Naive thymus-derived CD8-positive, alpha-beta T cell (primary cell): ENCODE results near the gene JMJD1C. TPM values are rescaled to one million over a fixed set of nuclear protein-coding genes. Genes with fewer than 3 reads are reported as not detected.

Source experiments
- ATAC-seq, 2 donors: fragments of 150-1000 bp; cut with Tn5 transposase in 1 of 2; sonication (Bioruptor Pico), chemical (Tn5 transposase) in 1 of 2; 1 replicate in 1 of 2; 2 replicates in 1 of 2; pipeline ENCODE4 v1.10.0; 2021; ENCODE audit warnings: mild to moderate bottlenecking in 2 of 2, moderate library complexity in 2 of 2
- POLR2A ChIA-PET: fragments of 350-600 bp; sonication (Branson Sonifier 250); formaldehyde crosslinking; loops from one replicate; lab custom pipeline; 2021; ENCODE audit warnings: antibody characterized with exemption; lab: Charles Lee
- DNase-seq, 10 donors: peaks; one replicate each; pipeline versions ENCODE4 v3.0.0 to v3.0.0-alpha.2; 2020 to 2022
- H3K27ac Mint-ChIP-seq, 10 donors: one replicate each; pipeline ENCODE4 v1.8.0; 2020 to 2022; ENCODE audit warnings: mild to moderate bottlenecking in 10 of 10, mixed read lengths in 10 of 10, moderate library complexity in 4 of 10, inconsistent platforms in 1 of 10
- H3K27me3 Mint-ChIP-seq, 5 donors: one replicate each; pipeline ENCODE4 v1.8.0; 2021 to 2022; ENCODE audit warnings: mixed read lengths in 5 of 5
- H3K36me3 Mint-ChIP-seq, 3 donors: one replicate each; pipeline ENCODE4 v1.8.0; 2020 to 2022; ENCODE audit warnings: mixed read lengths in 3 of 3, mild to moderate bottlenecking in 2 of 3, inconsistent platforms in 1 of 3
- H3K4me1 Mint-ChIP-seq, 4 donors: one replicate each; pipeline ENCODE4 v1.8.0; 2021 to 2022; ENCODE audit warnings: mixed read lengths in 4 of 4
- H3K4me3 Mint-ChIP-seq, 10 donors: one replicate each; pipeline ENCODE4 v1.8.0; 2020 to 2022; ENCODE audit warnings: mild to moderate bottlenecking in 10 of 10, mixed read lengths in 10 of 10, moderate library complexity in 6 of 10, inconsistent platforms in 1 of 10
- H3K9me3 Mint-ChIP-seq, 9 donors: one replicate each; pipeline ENCODE4 v1.8.0; 2020 to 2022; ENCODE audit warnings: mixed read lengths in 9 of 9, mild to moderate bottlenecking in 3 of 9, inconsistent platforms in 1 of 9, moderate library complexity in 1 of 9
- polyA plus RNA-seq, 3 donors: library from polyadenylated mRNA; unstranded; fragments of 300-500 nt; fragmentation: Illumina TruSeq; gene quantifications; one replicate each; pipeline ENCODE4 v1.2.3, GENCODE V29; 2021
- total RNA-seq, 8 experiments: library from RNA in 2 of 8; stranded (reverse) in 2 of 8; gene quantifications; one replicate each; pipeline ENCODE4 v1.2.3 and lab custom pipeline; 2021 to 2026

JMJD1C gene
- total and polyA plus RNA-seq, 5 experiments from 2014 or later, result 28.6 to 126 (median 51.9) TPM

- Mint-ChIP-seq H3K27ac (peak overlapping the region; percentile 94 to 100 (median 100)), H3K4me1 (peaks cover 7 to 44% (median 14%) of the 10 kb centered on the region in 4 donors), H3K4me3 (peak overlapping the region; percentile 93 to 100 (median 99)), H3K27me3 (no peaks in the 10 kb centered on the region), H3K9me3 (no peaks in the 10 kb centered on the region), H3K36me3 (peaks cover 0 to 7% (median 2%) of the 10 kb centered on the region in 3 donors)
- POLR2A ChIA-PET, result interaction anchor here (0.6 to 2.1 kb wide), 7 partner anchors 11 to 362 kb away, joined by 4 to 12 read pairs (median 7); partner anchors contain the start of gene REEP3
- peak in 3 of 10 donors; percentile 27 to 38 (median 31) for DNase-seq
- no peak for ATAC-seq
Measured at GRCh38 chr10:63267414-63268148, 198.2 kb downstream of the JMJD1C start.

GRCh38 chr10:63266391-63267316 is 199.1 kb downstream of the JMJD1C start:
- Mint-ChIP-seq H3K4me3 (peak overlapping the region; percentile 76 to 100 (median 99)), H3K4me1 (peaks cover 8 to 48% (median 21%) of the 10 kb centered on the region in 4 donors), H3K27me3 (no peaks in the 10 kb centered on the region), H3K36me3 (peaks cover 0 to 13% (median 3%) of the 10 kb centered on the region in 3 donors), H3K27ac (peak overlapping the region; percentile 76 to 100 (median 96)), H3K9me3 (no peaks in the 10 kb centered on the region)
- ATAC-seq (no peak), DNase-seq (peak in 2 of 10 donors; percentile 28 to 34)
- POLR2A ChIA-PET, result interaction anchor here (0.6 to 1.6 kb wide), 3 partner anchors 12 to 363 kb away, joined by 6 to 7 read pairs (median 7); no protein-coding TSS in a partner anchor

- POLR2A ChIA-PET, result no interaction called here
- Mint-ChIP-seq H3K36me3 (peaks cover 0 to 22% (median 10%) of the 10 kb centered on the region in 3 donors), H3K4me3 (peak overlapping the region; percentile 95 to 100 (median 99)), H3K4me1 (peaks cover 12 to 54% (median 30%) of the 10 kb centered on the region in 4 donors), H3K27me3 (no peaks in the 10 kb centered on the region), H3K9me3 (no peaks in the 10 kb centered on the region), H3K27ac (peak overlapping the region; percentile 89 to 100 (median 93))
- ATAC-seq, result no peak
- no peak for DNase-seq
Measured at GRCh38 chr10:63265683-63266235, 200.0 kb downstream of the JMJD1C start.

- peak overlapping the region; percentile 86 to 99 (median 97) for H3K4me3 Mint-ChIP-seq
- no peaks in the 10 kb centered on the region for H3K27me3 Mint-ChIP-seq
- H3K36me3 Mint-ChIP-seq, result peaks cover 0 to 26% (median 13%) of the 10 kb centered on the region in 3 donors
- no peak for ATAC-seq
- H3K27ac Mint-ChIP-seq, result peak overlapping the region; percentile 80 to 99 (median 93)
- peaks cover 13 to 52% (median 32%) of the 10 kb centered on the region in 4 donors for H3K4me1 Mint-ChIP-seq
- POLR2A ChIA-PET, result interaction anchor here (1.0 kb wide), 1 partner anchor 9 kb away, joined by 4 read pairs; no protein-coding TSS in a partner anchor
- H3K9me3 Mint-ChIP-seq, result no peaks in the 10 kb centered on the region
- DNase-seq, result peak in 6 of 10 donors; percentile 10 to 42 (median 28)
Measured at GRCh38 chr10:63265222-63265617, 200.6 kb downstream of the JMJD1C start.

GRCh38 chr10:63264617-63265221 is 201.1 kb downstream of the JMJD1C start:
- peak overlapping the region; percentile 80 to 99 (median 93) for H3K27ac Mint-ChIP-seq
- peaks cover 14 to 54% (median 34%) of the 10 kb centered on the region in 4 donors for H3K4me1 Mint-ChIP-seq
- peak overlapping the region; percentile 86 to 99 (median 97) for H3K4me3 Mint-ChIP-seq
- no peaks in the 10 kb centered on the region for H3K9me3 Mint-ChIP-seq
- peaks cover 0 to 30% (median 14%) of the 10 kb centered on the region in 3 donors for H3K36me3 Mint-ChIP-seq
- DNase-seq (no peak), ATAC-seq (no peak)
- POLR2A ChIA-PET, result interaction anchor here (0.6 to 1.0 kb wide), 2 partner anchors 9 to 1330 kb away, joined by 3 to 4 read pairs; no protein-coding TSS in a partner anchor
- H3K27me3 Mint-ChIP-seq, result no peaks in the 10 kb centered on the region

GRCh38 chr10:63262430-63263073 is 203.2 kb downstream of the JMJD1C start:
- ATAC-seq (no peak), DNase-seq (no peak)
- Mint-ChIP-seq H3K4me3 (peak overlapping the region; percentile 28 to 73 (median 64)), H3K4me1 (peaks cover 26 to 70% (median 54%) of the 10 kb centered on the region in 4 donors), H3K27ac (peak overlapping the region in 6 of 10 donors; percentile 12 to 83 (median 62)), H3K36me3 (peaks cover 0 to 43% (median 16%) of the 10 kb centered on the region in 3 donors), H3K27me3 (no peaks in the 10 kb centered on the region), H3K9me3 (no peaks in the 10 kb centered on the region)
- POLR2A ChIA-PET, result interaction anchor here (1.2 kb wide), 2 partner anchors 12 to 37 kb away, joined by 3 to 4 read pairs; no protein-coding TSS in a partner anchor

GRCh38 chr10:63261496-63261895 is 204.3 kb downstream of the JMJD1C start:
- H3K27ac Mint-ChIP-seq, result peak overlapping the region in 5 of 10 donors; percentile 10 to 77 (median 56)
- no peak for ATAC-seq
- peak overlapping the region in 9 of 10 donors; percentile 41 to 74 (median 60) for H3K4me3 Mint-ChIP-seq
- POLR2A ChIA-PET, result no interaction called here
- DNase-seq, result no peak
- H3K9me3 Mint-ChIP-seq, result no peaks in the 10 kb centered on the region
- peaks cover 28 to 81% (median 64%) of the 10 kb centered on the region in 4 donors for H3K4me1 Mint-ChIP-seq
- H3K36me3 Mint-ChIP-seq, result peaks cover 0 to 45% (median 18%) of the 10 kb centered on the region in 3 donors
- H3K27me3 Mint-ChIP-seq, result no peaks in the 10 kb centered on the region

GRCh38 chr10:63260860-63261251 is 204.9 kb downstream of the JMJD1C start:
- peaks cover 30 to 86% (median 69%) of the 10 kb centered on the region in 4 donors for H3K4me1 Mint-ChIP-seq
- POLR2A ChIA-PET, result no interaction called here
- DNase-seq, result no peak
- no peak for ATAC-seq
- no peaks in the 10 kb centered on the region for H3K27me3 Mint-ChIP-seq
- peak overlapping the region in 5 of 10 donors; percentile 31 to 77 (median 73) for H3K27ac Mint-ChIP-seq
- H3K9me3 Mint-ChIP-seq, result no peaks in the 10 kb centered on the region
- H3K4me3 Mint-ChIP-seq, result peak overlapping the region in 9 of 10 donors; percentile 37 to 84 (median 60)
- peaks cover 0 to 46% (median 18%) of the 10 kb centered on the region in 3 donors for H3K36me3 Mint-ChIP-seq

GRCh38 chr10:63260103-63260859 is 205.5 kb downstream of the JMJD1C start:
- Mint-ChIP-seq H3K9me3 (no peaks in the 10 kb centered on the region), H3K27ac (peak overlapping the region in 2 of 10 donors; percentile 77), H3K4me1 (peaks cover 29 to 89% (median 72%) of the 10 kb centered on the region in 4 donors), H3K36me3 (peaks cover 0 to 46% (median 18%) of the 10 kb centered on the region in 3 donors), H3K27me3 (no peaks in the 10 kb centered on the region), H3K4me3 (peak overlapping the region in 9 of 10 donors; percentile 38 to 84 (median 67))
- ATAC-seq (no peak), DNase-seq (no peak)
- POLR2A ChIA-PET, result no interaction called here

- POLR2A ChIA-PET, result no interaction called here
- peaks cover 33 to 92% (median 82%) of the 10 kb centered on the region in 4 donors for H3K4me1 Mint-ChIP-seq
- DNase-seq (no peak), ATAC-seq (no peak)
- H3K27me3 Mint-ChIP-seq, result no peaks in the 10 kb centered on the region
- H3K36me3 Mint-ChIP-seq, result peaks cover 0 to 54% (median 22%) of the 10 kb centered on the region in 3 donors
- peak overlapping the region in 9 of 10 donors; percentile 1 to 78 (median 44) for H3K27ac Mint-ChIP-seq
- no peaks in the 10 kb centered on the region for H3K9me3 Mint-ChIP-seq
- peak overlapping the region in 9 of 10 donors; percentile 34 to 73 (median 67) for H3K4me3 Mint-ChIP-seq
Measured at GRCh38 chr10:63258920-63259678, 206.7 kb downstream of the JMJD1C start.
